Measurements from ENCODE around the gene NKD2. TPM values are rescaled to one million over a fixed set of nuclear protein-coding genes. Genes with fewer than 3 reads are reported as not detected.
A peak's percentile ranks its signal among the peaks of the same experiment; 100 is the strongest.

NKD2 gene
- total and polyA plus RNA-seq, 2 donors: 5.1 to 12.4 TPM

DNA sequence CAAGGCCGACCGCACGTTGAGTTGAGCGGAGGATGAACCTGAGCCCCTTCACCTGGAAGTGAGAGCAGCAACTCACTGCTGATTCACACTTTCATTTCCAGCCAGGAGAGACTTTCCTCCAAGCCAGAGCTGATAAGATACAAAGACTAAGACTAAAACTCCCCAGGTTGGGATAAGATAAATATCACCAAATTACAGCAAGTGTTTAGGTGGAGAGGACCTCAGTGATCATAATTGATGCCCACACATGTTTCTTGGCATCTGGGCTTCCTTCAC is 6.4 kb upstream of the NKD2 start:
- H3K4me3 ChIP-seq (ENCODE audit: low read length in 2 of 2): no peak overlapping the region
- 86% methylated on average over 4 of the region's 4 CpGs for WGBS
- DNase-seq (ENCODE audit: low read depth in 6 of 9, low spot score in 9 of 9): no peak
- peaks cover 7 to 36% of the 10 kb centered on the region in 2 donors for H3K4me1 ChIP-seq (ENCODE audit: control insufficient read depth in 2 of 2, insufficient read depth in 2 of 2, low read length in 2 of 2)
- peaks cover 12 to 44% of the 10 kb centered on the region in 2 donors for H3K27me3 ChIP-seq (ENCODE audit: control insufficient read depth in 2 of 2, insufficient read depth in 1 of 2, low read length in 1 of 2)
- no peak overlapping the region for H3K27ac ChIP-seq (ENCODE audit: low read depth in 1 of 2, low read length in 1 of 2)
- peaks cover 1 to 3% of the 10 kb centered on the region in 2 donors for H3K9me3 ChIP-seq (ENCODE audit: control insufficient read depth in 2 of 2, insufficient read depth in 1 of 2, low read length in 1 of 2)
- H3K36me3 ChIP-seq (ENCODE audit: control insufficient read depth in 2 of 2, insufficient read depth in 2 of 2, low read length in 1 of 2): no peaks in the 10 kb centered on the region

- H3K4me1 ChIP-seq (ENCODE audit: control insufficient read depth in 2 of 2, insufficient read depth in 2 of 2, low read length in 2 of 2): peaks cover 4 to 36% of the 10 kb centered on the region in 2 donors
- DNase-seq (ENCODE audit: low read depth in 6 of 9, low spot score in 9 of 9): no peak
- no peak overlapping the region for H3K4me3 ChIP-seq (ENCODE audit: low read length in 2 of 2)
- 97% methylated on average over 13 of the region's 13 CpGs for WGBS
- H3K9me3 ChIP-seq (ENCODE audit: control insufficient read depth in 2 of 2, insufficient read depth in 1 of 2, low read length in 1 of 2): peaks cover 1 to 3% of the 10 kb centered on the region in 2 donors
- H3K36me3 ChIP-seq (ENCODE audit: control insufficient read depth in 2 of 2, insufficient read depth in 2 of 2, low read length in 1 of 2): no peaks in the 10 kb centered on the region
- H3K27me3 ChIP-seq (ENCODE audit: control insufficient read depth in 2 of 2, insufficient read depth in 1 of 2, low read length in 1 of 2): peaks cover 12 to 50% of the 10 kb centered on the region in 2 donors
- no peak overlapping the region for H3K27ac ChIP-seq (ENCODE audit: low read depth in 1 of 2, low read length in 1 of 2)
Observed at GRCh38 chr5:1002836-1003235, 5.8 kb upstream of the NKD2 start.

DNA sequence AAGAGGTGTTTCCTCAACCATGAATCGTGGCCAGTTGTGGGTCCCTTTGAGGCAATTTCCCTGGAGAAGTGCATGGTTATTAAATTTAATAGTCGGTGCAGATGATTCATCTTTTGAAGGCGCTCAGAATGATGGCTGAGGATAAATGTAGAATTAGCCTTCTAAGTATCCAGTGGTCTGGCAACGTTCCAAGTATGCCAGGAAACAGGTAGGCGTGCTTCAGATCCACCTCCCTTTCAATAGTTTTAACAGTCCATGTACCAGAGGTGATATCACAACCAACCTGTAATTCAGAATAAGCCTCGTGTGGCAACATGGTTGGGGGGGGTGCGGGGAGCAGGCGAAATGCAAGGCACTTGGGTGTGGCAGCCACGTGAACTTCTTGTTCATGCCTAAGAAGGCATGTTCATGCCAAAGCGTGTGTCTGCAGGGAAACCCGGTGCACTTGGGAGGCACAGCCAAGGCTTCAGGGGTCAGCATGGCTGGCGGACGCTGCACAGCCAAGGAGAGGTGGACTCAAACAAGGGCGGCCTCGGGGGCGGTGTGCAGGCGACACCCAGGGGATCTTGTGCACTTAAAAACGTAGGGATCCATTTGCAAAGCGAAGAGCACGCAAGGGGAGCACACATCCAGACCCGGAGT is 5.2 kb upstream of the NKD2 start:
- 74% methylated on average over 21 of the region's 21 CpGs for WGBS
- Histone ChIP-seq H3K27ac (ENCODE audit: low read depth in 1 of 2, low read length in 1 of 2) (no peak overlapping the region), H3K36me3 (ENCODE audit: control insufficient read depth in 2 of 2, insufficient read depth in 2 of 2, low read length in 1 of 2) (no peaks in the 10 kb centered on the region), H3K9me3 (ENCODE audit: control insufficient read depth in 2 of 2, insufficient read depth in 1 of 2, low read length in 1 of 2) (peaks cover 1 to 3% of the 10 kb centered on the region in 2 donors), H3K27me3 (ENCODE audit: control insufficient read depth in 2 of 2, insufficient read depth in 1 of 2, low read length in 1 of 2) (peaks cover 12 to 56% of the 10 kb centered on the region in 2 donors), H3K4me1 (ENCODE audit: control insufficient read depth in 2 of 2, insufficient read depth in 2 of 2, low read length in 2 of 2) (peaks cover 4 to 41% of the 10 kb centered on the region in 2 donors), H3K4me3 (ENCODE audit: low read length in 2 of 2) (no peak overlapping the region)
- no peak for DNase-seq (ENCODE audit: low read depth in 6 of 9, low spot score in 9 of 9)

DNA sequence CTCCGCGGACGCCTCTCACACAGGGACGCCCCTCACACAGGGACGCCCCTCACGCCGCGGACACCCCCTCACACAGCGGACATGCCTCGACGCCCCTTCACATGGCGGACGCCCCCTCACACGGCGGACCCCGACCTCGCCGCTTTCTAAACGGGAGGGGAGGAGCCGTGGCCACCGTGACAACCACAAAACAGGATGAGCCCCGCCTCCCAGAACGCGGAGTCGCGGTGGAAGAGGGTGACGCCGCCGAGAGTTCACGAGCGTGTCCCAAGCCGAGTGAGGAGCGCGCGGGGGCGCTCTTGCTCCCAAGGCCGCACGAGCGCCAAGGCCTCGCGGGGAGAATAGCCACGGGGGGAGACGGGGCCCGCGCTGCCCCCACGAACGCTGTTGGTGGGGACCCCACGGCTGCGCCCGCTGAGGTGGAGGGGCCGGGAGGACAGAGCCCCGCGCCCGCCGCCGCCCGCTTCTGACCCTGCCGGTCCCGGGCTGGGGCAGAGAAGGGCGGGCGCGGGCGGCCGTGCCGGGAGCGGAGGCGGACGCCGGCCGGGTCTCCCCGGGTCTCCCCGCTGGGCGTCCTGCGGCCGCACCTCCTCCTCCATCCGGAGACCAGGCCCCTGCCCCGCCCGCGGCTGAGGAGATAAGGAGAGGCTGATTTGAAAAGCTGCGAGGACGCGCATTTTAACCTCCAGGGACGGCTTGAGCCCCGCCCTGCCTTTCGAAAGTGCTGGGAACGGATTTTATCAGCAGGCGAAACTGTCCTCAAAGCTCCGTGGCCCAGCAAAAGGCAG is 3.9 kb upstream of the NKD2 start:
- peaks cover 12 to 62% of the 10 kb centered on the region in 2 donors for H3K27me3 ChIP-seq (ENCODE audit: control insufficient read depth in 2 of 2, insufficient read depth in 1 of 2, low read length in 1 of 2)
- no peak overlapping the region for H3K27ac ChIP-seq (ENCODE audit: low read depth in 1 of 2, low read length in 1 of 2)
- peaks cover 1 to 3% of the 10 kb centered on the region in 2 donors for H3K9me3 ChIP-seq (ENCODE audit: control insufficient read depth in 2 of 2, insufficient read depth in 1 of 2, low read length in 1 of 2)
- peak in 6 of 9 donors; percentile 48 to 84 (median 70) for DNase-seq (ENCODE audit: low read depth in 6 of 9, low spot score in 9 of 9)
- H3K36me3 ChIP-seq (ENCODE audit: control insufficient read depth in 2 of 2, insufficient read depth in 2 of 2, low read length in 1 of 2): no peaks in the 10 kb centered on the region
- H3K4me3 ChIP-seq (ENCODE audit: low read length in 2 of 2): peak overlapping the region; percentile 33 to 50
- peaks cover 10 to 43% of the 10 kb centered on the region in 2 donors for H3K4me1 ChIP-seq (ENCODE audit: control insufficient read depth in 2 of 2, insufficient read depth in 2 of 2, low read length in 2 of 2)
- 4% methylated on average over 88 of the region's 88 CpGs for WGBS

- peaks cover 12 to 69% of the 10 kb centered on the region in 2 donors for H3K27me3 ChIP-seq (ENCODE audit: control insufficient read depth in 2 of 2, insufficient read depth in 1 of 2, low read length in 1 of 2)
- no peak for DNase-seq (ENCODE audit: low read depth in 6 of 9, low spot score in 9 of 9)
- H3K4me1 ChIP-seq (ENCODE audit: control insufficient read depth in 2 of 2, insufficient read depth in 2 of 2, low read length in 2 of 2): peaks cover 14 to 50% of the 10 kb centered on the region in 2 donors
Observed at GRCh38 chr5:1005249-1005851, 3.3 kb upstream of the NKD2 start.

GRCh38 chr5:1005904-1006655 is 2.5 kb upstream of the NKD2 start:
- no peaks in the 10 kb centered on the region for H3K36me3 ChIP-seq (ENCODE audit: control insufficient read depth in 2 of 2, insufficient read depth in 2 of 2, low read length in 1 of 2)
- no peak for DNase-seq (ENCODE audit: low read depth in 6 of 9, low spot score in 9 of 9)
- H3K4me3 ChIP-seq (ENCODE audit: low read length in 2 of 2): no peak overlapping the region
- 98% methylated on average over 13 of the region's 13 CpGs for whole genome bisulfite sequencing
- H3K27me3 ChIP-seq (ENCODE audit: control insufficient read depth in 2 of 2, insufficient read depth in 1 of 2, low read length in 1 of 2): peaks cover 12 to 75% of the 10 kb centered on the region in 2 donors
- peaks cover 1 to 3% of the 10 kb centered on the region in 2 donors for H3K9me3 ChIP-seq (ENCODE audit: control insufficient read depth in 2 of 2, insufficient read depth in 1 of 2, low read length in 1 of 2)
- peaks cover 14 to 58% of the 10 kb centered on the region in 2 donors for H3K4me1 ChIP-seq (ENCODE audit: control insufficient read depth in 2 of 2, insufficient read depth in 2 of 2, low read length in 2 of 2)
- no peak overlapping the region for H3K27ac ChIP-seq (ENCODE audit: low read depth in 1 of 2, low read length in 1 of 2)

More at GRCh38 chr5:1005249-1005851, 3.3 kb upstream of the NKD2 start:
- Histone ChIP-seq H3K27ac (ENCODE audit: low read depth in 1 of 2, low read length in 1 of 2) (no peak overlapping the region), H3K4me3 (ENCODE audit: low read length in 2 of 2) (peak overlapping the region in 1 of 2 donors; percentile 50), H3K9me3 (ENCODE audit: control insufficient read depth in 2 of 2, insufficient read depth in 1 of 2, low read length in 1 of 2) (peaks cover 1 to 3% of the 10 kb centered on the region in 2 donors), H3K36me3 (ENCODE audit: control insufficient read depth in 2 of 2, insufficient read depth in 2 of 2, low read length in 1 of 2) (no peaks in the 10 kb centered on the region)
- 46% methylated on average over 47 of the region's 47 CpGs for WGBS

- Histone ChIP-seq H3K27ac (ENCODE audit: low read depth in 1 of 2, low read length in 1 of 2) (no peak overlapping the region), H3K36me3 (ENCODE audit: control insufficient read depth in 2 of 2, insufficient read depth in 2 of 2, low read length in 1 of 2) (no peaks in the 10 kb centered on the region), H3K4me1 (ENCODE audit: control insufficient read depth in 2 of 2, insufficient read depth in 2 of 2, low read length in 2 of 2) (peaks cover 14 to 58% of the 10 kb centered on the region in 2 donors), H3K4me3 (ENCODE audit: low read length in 2 of 2) (no peak overlapping the region), H3K27me3 (ENCODE audit: control insufficient read depth in 2 of 2, insufficient read depth in 1 of 2, low read length in 1 of 2) (peaks cover 12 to 75% of the 10 kb centered on the region in 2 donors), H3K9me3 (ENCODE audit: control insufficient read depth in 2 of 2, insufficient read depth in 1 of 2, low read length in 1 of 2) (peaks cover 1 to 3% of the 10 kb centered on the region in 2 donors)
- DNase-seq (ENCODE audit: low read depth in 6 of 9, low spot score in 9 of 9): no peak
- WGBS: 96% methylated on average over 5 of the region's 5 CpGs
Observed at GRCh38 chr5:1006656-1007071, 1.9 kb upstream of the NKD2 start.

- Histone ChIP-seq H3K4me1 (ENCODE audit: control insufficient read depth in 2 of 2, insufficient read depth in 2 of 2, low read length in 2 of 2) (peaks cover 14 to 54% of the 10 kb centered on the region in 2 donors), H3K27me3 (ENCODE audit: control insufficient read depth in 2 of 2, insufficient read depth in 1 of 2, low read length in 1 of 2) (peaks cover 12 to 75% of the 10 kb centered on the region in 2 donors), H3K4me3 (ENCODE audit: low read length in 2 of 2) (no peak overlapping the region), H3K9me3 (ENCODE audit: control insufficient read depth in 2 of 2, insufficient read depth in 1 of 2, low read length in 1 of 2) (peaks cover 1 to 3% of the 10 kb centered on the region in 2 donors), H3K27ac (ENCODE audit: low read depth in 1 of 2, low read length in 1 of 2) (no peak overlapping the region), H3K36me3 (ENCODE audit: control insufficient read depth in 2 of 2, insufficient read depth in 2 of 2, low read length in 1 of 2) (peaks cover 0 to 5% of the 10 kb centered on the region in 2 donors)
- DNase-seq (ENCODE audit: low read depth in 6 of 9, low spot score in 9 of 9): no peak
- 87% methylated on average over 17 of the region's 17 CpGs for WGBS
Observed at GRCh38 chr5:1007221-1007680, 1.4 kb upstream of the NKD2 start.
